PFSK-1 (cell line): ENCODE results near the gene RALGPS1.

ENCODE experiments used
- FOXP2 ChIP-seq: optimal IDR thresholded peaks from 2 replicates; pipeline ENCODE3; 2011; ENCODE audit warnings: borderline replicate concordance, control low read depth, inconsistent platforms; ENCODE audit not compliant: insufficient read depth; ENCODE audit errors: extremely low read length, extremely low read depth
- POLR2AphosphoS5 ChIP-seq: IDR thresholded peaks from 2 replicates; pipeline ENCODE4 v1.6.1; 2012; ENCODE audit warnings: low read depth, mild to moderate bottlenecking, control low read depth, low read length, moderate library complexity
- REST ChIP-seq, 2 experiments: IDR thresholded peaks; 2 replicates each; pipeline versions ENCODE4 v1.6.1 to v1.8.0; 2011 to 2012; ENCODE audit warnings: low read depth in 2 of 2, low read length in 2 of 2, control low read depth in 1 of 2, inconsistent platforms in 1 of 2, mild to moderate bottlenecking in 1 of 2, moderate library complexity in 1 of 2; ENCODE audit not compliant: insufficient read depth in 1 of 2
- SIN3A ChIP-seq: IDR thresholded peaks from 2 replicates; pipeline ENCODE4 v1.6.1; 2012; ENCODE audit warnings: mild to moderate bottlenecking, low read length, moderate library complexity, borderline replicate concordance; ENCODE audit not compliant: insufficient read depth
- TAF1 ChIP-seq: IDR thresholded peaks from 2 replicates; pipeline ENCODE4 v1.6.1; 2012; ENCODE audit warnings: low read length, control low read depth, borderline replicate concordance; ENCODE audit not compliant: insufficient read depth

- TF ChIP-seq TAF1 (no peak), POLR2AphosphoS5 (no peak), REST (IDR thresholded peaks at IDR 0.05; ENCODE audit: insufficient read depth in 1 of 2, low read depth in 2 of 2, low read length in 2 of 2) (no peak), SIN3A (no peak), FOXP2 (no peak)
These were observed 338.1 kb downstream of the RALGPS1 start for GRCh38 chr9:127252410-127253318.
